Gastrocnemius medialis (tissue), 4 donors: ENCODE measurements around the gene S1PR3.

Experiments used
- CTCF ChIP-seq, 5 experiments: fragments of 450-650 bp in 3 of 5; fragments of 200-600 bp in 2 of 5; sonication (generic) in 2 of 5; IDR thresholded peaks in 4 of 5; conservative IDR thresholded peaks in 1 of 5; 1 replicate in 4 of 5; 2 replicates in 1 of 5; pipeline ENCODE4 v1.5.1; 2016 to 2019; ENCODE audit warnings: antibody characterized with exemption in 5 of 5, mild to moderate bottlenecking in 3 of 5, moderate library complexity in 3 of 5
- POLR2A ChIP-seq, 2 donors: fragments of 450-650 bp; IDR thresholded peaks; one replicate each; pipeline ENCODE4 v1.6.1; 2017; ENCODE audit warnings: antibody characterized with exemption in 2 of 2, mild to moderate bottlenecking in 2 of 2, moderate library complexity in 2 of 2

DNA sequence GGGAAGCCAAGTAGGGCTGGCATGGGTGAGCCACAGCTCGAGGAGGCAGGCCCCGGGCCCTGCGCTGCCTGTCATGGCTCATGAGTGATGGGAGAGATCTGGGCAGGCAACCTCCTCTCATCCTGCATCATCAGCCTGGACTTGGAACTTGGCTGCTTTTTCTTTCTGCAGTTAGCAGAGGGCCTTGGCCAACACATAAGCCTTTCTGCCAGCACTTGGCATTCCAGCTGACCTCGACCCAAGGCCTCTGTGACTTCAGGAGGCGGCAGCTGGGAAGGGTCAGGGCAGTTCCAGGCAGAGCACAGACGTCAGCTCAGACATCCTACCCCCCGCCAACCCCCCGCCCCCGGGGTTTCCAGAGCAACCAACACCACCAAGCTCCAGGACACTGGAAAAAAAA lies 7.6 kb downstream of the S1PR3 start:
- TF ChIP-seq CTCF (IDR thresholded peaks at IDR 0.05 in 4 of 5, conservative IDR thresholded peaks at IDR 0.05 in 1 of 5) (no peak), POLR2A (IDR thresholded peaks at IDR 0.05) (no peak)
